HCT116 (cell line): ENCODE results near the gene TLCD1. TPM values are rescaled to one million over a fixed set of nuclear protein-coding genes. Genes with fewer than 3 reads are reported as not detected.
"Not testable (repeated sequence)": the region's sequence is repeated elsewhere in the genome, so short reads cannot be mapped to it uniquely, and the experiment has no call there.

Experiments
- ATAC-seq: fragments of 200-7000 bp; cut with Tn5 transposase; 2 replicates; pipeline ENCODE4 v1.9.1; 2020; ENCODE audit warnings: mild to moderate bottlenecking, moderate library complexity
- BruUV-seq: library from RNA; stranded (reverse); fragments of 400-500 nt; replicated peaks from 2 replicates; lab custom pipeline; 2021; lab: Mats Ljungman, UMichigan
- CTCF ChIA-PET: fragments of 300-600 bp; sonication (Branson Sonifier 250); formaldehyde crosslinking; loops from one replicate; lab custom pipeline; 2021; ENCODE audit warnings: antibody characterized with exemption; lab: Charles Lee
- POLR2A ChIA-PET: fragments of 300-600, 350-600 bp; sonication (Branson Sonifier 250); formaldehyde crosslinking; loops from one replicate; lab custom pipeline; 2021; ENCODE audit warnings: antibody characterized with exemption; lab: Charles Lee
- RAD21 ChIA-PET, 2 experiments: fragments of 300-600 bp; sonication (Branson Sonifier 250); formaldehyde crosslinking; loops; one replicate each; lab custom pipeline; 2023; ENCODE audit warnings: low total read pairs in 2 of 2; ENCODE audit not compliant: uncharacterized antibody in 2 of 2, unreplicated experiment in 2 of 2, low non-redundant PET in 1 of 2; lab: Charles Lee
- DNase-seq: peaks from one replicate; pipeline ENCODE4 v3.0.0-alpha.2; 2010; ENCODE audit warnings: low read depth, low spot score
- H2AFZ ChIP-seq: fragments of 200-600 bp; shearing (Covaris generic), sonication (generic); 2 replicates; pipeline ENCODE4 v1.6.1; 2017; ENCODE audit warnings: low read depth, mixed run types, mixed read lengths, antibody characterized with exemption, low read length; ENCODE audit not compliant: poor library complexity, severe bottlenecking
- H3K27ac ChIP-seq: 2 replicates; pipeline ENCODE4 v1.5.1; 2012; ENCODE audit warnings: low read depth, low read length
- H3K27me3 ChIP-seq: fragments of 200-600 bp; sonication (generic); 2 replicates; pipeline ENCODE4 v1.6.1; 2016; ENCODE audit warnings: mixed run types, low read length, mixed read lengths; ENCODE audit not compliant: insufficient read depth
- H3K36me3 ChIP-seq, 2 experiments: fragments of 200-500 bp in 1 of 2; fragments of 200-600 bp in 1 of 2; sonication (Bioruptor generic) in 1 of 2; sonication (generic) in 1 of 2; 2 replicates each; pipeline versions ENCODE4 v1.5.1 to v1.6.1; 2014 to 2016; ENCODE audit warnings: low read length in 2 of 2, inconsistent platforms in 1 of 2, mixed read lengths in 1 of 2, mixed run types in 1 of 2; ENCODE audit not compliant: insufficient read depth in 2 of 2, control insufficient read depth in 1 of 2
- H3K4me1 ChIP-seq, 2 experiments: fragments of 200-600 bp in 1 of 2; sonication (generic) in 1 of 2; 2 replicates each; pipeline versions ENCODE4 v1.5.1 to v1.6.1; 2012 to 2017; ENCODE audit warnings: low read length in 2 of 2, inconsistent platforms in 1 of 2, mild to moderate bottlenecking in 1 of 2, mixed read lengths in 1 of 2, mixed run types in 1 of 2, moderate library complexity in 1 of 2; ENCODE audit not compliant: insufficient read depth in 2 of 2, control insufficient read depth in 1 of 2
- H3K4me2 ChIP-seq: fragments of 200-600 bp; sonication (generic); 2 replicates; pipeline ENCODE4 v1.6.1; 2017; ENCODE audit warnings: mixed run types, low read length, mixed read lengths
- H3K4me3 ChIP-seq, 2 experiments: fragments of 200-600 bp in 1 of 2; sonication (generic) in 1 of 2; replicated peaks in 1 of 2; 2 replicates each; pipeline ENCODE4 v1.5.1; 2011 to 2016; ENCODE audit warnings: low read length in 2 of 2, control low read depth in 1 of 2, low read depth in 1 of 2, mild to moderate bottlenecking in 1 of 2, mixed read lengths in 1 of 2, mixed run types in 1 of 2
- H3K79me2 ChIP-seq: fragments of 200-600 bp; sonication (generic); 2 replicates; pipeline ENCODE4 v1.6.1; 2017; ENCODE audit warnings: mild to moderate bottlenecking, mixed run types, low read length, moderate library complexity, mixed read lengths; ENCODE audit not compliant: insufficient read depth
- H3K9ac ChIP-seq: fragments of 200-600 bp; sonication (generic); 2 replicates; pipeline ENCODE4 v1.6.1; 2016; ENCODE audit warnings: low read length, mixed read lengths
- H3K9me2 ChIP-seq: fragments of 200-600 bp; sonication (generic), shearing (Covaris generic); 2 replicates; pipeline ENCODE4 v1.6.1; 2017; ENCODE audit warnings: mixed run types, mild to moderate bottlenecking, moderate library complexity; ENCODE audit not compliant: insufficient read depth
- H3K9me3 ChIP-seq, 2 experiments: fragments of 200-500 bp in 1 of 2; fragments of 200-600 bp in 1 of 2; sonication (Bioruptor generic) in 1 of 2; sonication (generic) in 1 of 2; 2 replicates each; pipeline ENCODE4 v1.6.1; 2014 to 2017; ENCODE audit warnings: low read length in 2 of 2, mixed read lengths in 2 of 2, inconsistent platforms in 1 of 2, low read depth in 1 of 2, mild to moderate bottlenecking in 1 of 2, mixed run types in 1 of 2, moderate library complexity in 1 of 2; ENCODE audit not compliant: control insufficient read depth in 1 of 2, insufficient read depth in 1 of 2
- H4K20me1 ChIP-seq: fragments of 200-600 bp; sonication (generic), shearing (Covaris generic); 2 replicates; pipeline ENCODE4 v1.6.1; 2017; ENCODE audit warnings: mixed run types, mild to moderate bottlenecking, moderate library complexity; ENCODE audit not compliant: insufficient read depth
- POLR2AphosphoS5 ChIP-seq: IDR thresholded peaks from 2 replicates; pipeline ENCODE4 v1.6.1; 2011; ENCODE audit warnings: mild to moderate bottlenecking, low read depth, low read length, moderate library complexity
- YY1 ChIP-seq: IDR thresholded peaks from 2 replicates; pipeline ENCODE4 v1.6.1; 2011; ENCODE audit warnings: low read length, low read depth, moderate library complexity, mild to moderate bottlenecking; ENCODE audit not compliant: insufficient replicate concordance; ENCODE audit errors: extremely low read depth
- intact Hi-C: fragments of 100-400 bp; cut with micrococcal nuclease; formaldehyde crosslinking; loops from 2 replicates; pipeline ENCODE4 v1.10.0; 2022
- total RNA-seq: library from RNA; stranded (reverse); gene quantifications from one replicate; pipeline ENCODE4 v1.2.1, GENCODE V29; 2021; ENCODE audit not compliant: unreplicated experiment

Gene TLCD1
- total RNA-seq, 1 experiment from 2014 or later, result 28.3 TPM

DNA sequence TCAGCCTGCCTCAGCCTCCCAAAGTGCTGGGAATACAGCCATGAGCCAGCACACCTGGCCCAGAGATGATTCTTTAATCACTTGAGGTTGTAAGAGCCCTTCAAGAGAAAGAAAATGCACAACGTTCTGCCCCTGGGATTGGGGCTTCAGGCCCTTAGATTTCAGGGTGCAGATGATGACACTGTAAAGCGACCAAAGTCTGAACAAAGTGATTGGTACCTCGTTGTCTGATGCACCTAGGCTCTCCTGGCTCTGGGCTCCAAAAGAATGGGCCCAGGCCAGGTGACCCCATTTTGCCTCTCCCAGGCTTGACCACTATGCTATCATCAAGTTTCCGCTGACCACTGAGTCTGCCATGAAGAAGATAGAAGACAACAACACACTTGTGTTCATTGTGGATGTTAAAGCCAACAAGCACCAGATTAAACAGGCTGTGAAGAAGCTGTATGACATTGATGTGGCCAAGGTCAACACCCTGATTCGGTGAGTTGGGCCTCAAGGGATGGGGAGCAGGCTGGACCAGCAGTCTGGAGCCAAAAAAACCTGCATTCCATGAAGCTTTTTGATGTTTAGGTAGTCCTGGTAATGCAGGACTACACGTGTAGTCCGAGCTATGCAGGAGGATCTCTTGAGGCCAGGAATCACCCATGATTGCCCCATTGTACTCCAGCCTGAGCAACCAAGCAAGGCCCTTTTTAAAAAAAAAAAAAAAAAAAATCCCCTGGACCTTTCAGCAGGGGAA is 3.4 kb downstream of the TLCD1 start:
- POLR2A ChIA-PET, result interaction anchor here (0.8 kb wide), 1 partner anchor 229 kb away, joined by 4 read pairs; the partner anchor contains the start of gene PHF12
- Histone ChIP-seq H2AFZ (no peak overlapping the region), H3K4me3 (peak overlapping the region; percentile 2 to 15; a peak in 2 of 4 replicates), H3K9me2 (no peaks in the 10 kb centered on the region), H3K27ac (peak overlapping the region; percentile 89), H3K79me2 (peaks cover 49% of the 10 kb centered on the region), H3K36me3 (peaks cover 22 to 43% of the 10 kb centered on the region in 2 experiments; a peak in 3 of 4 replicates), H4K20me1 (peaks cover 15% of the 10 kb centered on the region; the same call in 1 of the 2 replicates), H3K4me1 (peaks cover 40 to 78% of the 10 kb centered on the region in 2 experiments), H3K9ac (peak overlapping the region; percentile 99), H3K27me3 (no peaks in the 10 kb centered on the region), H3K4me2 (peak overlapping the region; percentile 77), H3K9me3 (no peaks in the 10 kb centered on the region)
- DNase-seq (no peak), ATAC-seq (no peak)
- RAD21 ChIA-PET, result no interaction called here
- TF ChIP-seq YY1 (no peak), POLR2AphosphoS5 (0 out of 2 replicates have a peak, but pooled peaks have one; percentile 30)
- CTCF ChIA-PET, result no interaction called here
- no TSS peak for BruUV-seq
- intact Hi-C loops, result no loop called here

GRCh38 chr17:28720997-28721329 is 5.1 kb downstream of the TLCD1 start:
- H3K4me1 ChIP-seq, result peaks cover 36 to 64% of the 10 kb centered on the region in 2 experiments

More at GRCh38 chr17:28720997-28721329, 5.1 kb downstream of the TLCD1 start:
- H3K9me2 ChIP-seq, DNase-seq, H3K27me3 ChIP-seq, H2AFZ ChIP-seq, H3K9me3 ChIP-seq, BruUV-seq, RAD21 ChIA-PET, CTCF ChIA-PET, intact Hi-C loops, ATAC-seq: not testable (repeated sequence)
- H3K9ac ChIP-seq, result peak overlapping the region; percentile 99
- H3K4me3 ChIP-seq, result peak overlapping the region; percentile 98 to 99
- peaks cover 22 to 43% of the 10 kb centered on the region in 2 experiments; a peak in 3 of 4 replicates for H3K36me3 ChIP-seq
- H3K79me2 ChIP-seq, result peaks cover 49% of the 10 kb centered on the region
- POLR2A ChIA-PET, result interaction anchor here (1.7 to 2.6 kb wide), 2 partner anchors 10 to 14 kb away, joined by 6 to 42 read pairs; partner anchors contain the start of gene PROCA1
- H3K4me2 ChIP-seq, result peak overlapping the region; percentile 77
- H3K27ac ChIP-seq, result peak overlapping the region; percentile 89
- H4K20me1 ChIP-seq, result peaks cover 15% of the 10 kb centered on the region; the same call in 1 of the 2 replicates
